SK-N-SH (cell line): ENCODE results near the gene ECE1. TPM values are rescaled to one million over a fixed set of nuclear protein-coding genes. Genes with fewer than 3 reads are reported as not detected.

Experiments
- CTCF ChIA-PET: fragments of 300-600, 350-600 bp; formaldehyde crosslinking; extraction: SDS; loops from one replicate; lab custom pipeline; 2021; lab: Yijun Ruan, JAX
- POLR2A ChIA-PET: fragments of 350-600 bp; sonication (Branson Sonifier 250); formaldehyde crosslinking; extraction: SDS; loops from one replicate; lab custom pipeline; 2020; ENCODE audit warnings: antibody characterized with exemption, inconsistent platforms; lab: Yijun Ruan, JAX
- DNase-seq: peaks from one replicate; pipeline ENCODE4 v3.0.0; 2012
- H2AFZ ChIP-seq: fragments of 200-600 bp; sonication (generic); 2 replicates; pipeline ENCODE4 v1.8.1; 2016; ENCODE audit warnings: antibody characterized with exemption, mild to moderate bottlenecking, low read depth
- H3F3A ChIP-seq: fragments of 200-600 bp; sonication (generic); replicated peaks from 2 replicates; pipeline ENCODE3; 2016; ENCODE audit warnings: antibody characterized with exemption, mild to moderate bottlenecking; ENCODE audit not compliant: insufficient read depth
- H3K27ac ChIP-seq, 2 experiments: fragments of 200-500 bp in 1 of 2; fragments of 200-600 bp in 1 of 2; sonication (Bioruptor generic) in 1 of 2; sonication (generic), shearing (Covaris generic) in 1 of 2; 2 replicates each; pipeline versions ENCODE4 v1.5.1 to v1.6.1; 2014 to 2016; ENCODE audit warnings: low read depth in 2 of 2, inconsistent platforms in 1 of 2, low read length in 1 of 2, mild to moderate bottlenecking in 1 of 2, mixed read lengths in 1 of 2
- H3K27me3 ChIP-seq: fragments of 200-600 bp; sonication (generic), shearing (Covaris generic); 2 replicates; pipeline ENCODE4 v1.6.1; 2016; ENCODE audit warnings: mixed run types; ENCODE audit not compliant: insufficient read depth
- H3K36me3 ChIP-seq, 2 experiments: fragments of 200-500 bp in 1 of 2; fragments of 200-600 bp in 1 of 2; sonication (Bioruptor generic) in 1 of 2; sonication (generic) in 1 of 2; replicated peaks in 1 of 2; 2 replicates each; pipeline versions ENCODE3 to v1.5.1; 2014 to 2016; ENCODE audit warnings: low read length in 1 of 2, mild to moderate bottlenecking in 1 of 2; ENCODE audit not compliant: insufficient read depth in 2 of 2, control insufficient read depth in 1 of 2
- H3K4me1 ChIP-seq, 2 experiments: fragments of 200-500 bp in 1 of 2; fragments of 200-600 bp in 1 of 2; sonication (Bioruptor generic) in 1 of 2; sonication (generic), shearing (Covaris generic) in 1 of 2; 2 replicates each; pipeline versions ENCODE4 v1.5.1 to v1.6.1; 2014 to 2016; ENCODE audit warnings: low read depth in 1 of 2, low read length in 1 of 2, mixed run types in 1 of 2; ENCODE audit not compliant: insufficient read depth in 2 of 2, control insufficient read depth in 1 of 2
- H3K4me2 ChIP-seq: fragments of 200-600 bp; sonication (generic), shearing (Covaris generic); 2 replicates; pipeline ENCODE4 v1.6.1; 2017; ENCODE audit warnings: mixed run types
- H3K4me3 ChIP-seq, 2 experiments: fragments of 200-500 bp in 1 of 2; fragments of 200-600 bp in 1 of 2; sonication (Bioruptor generic) in 1 of 2; sonication (generic), shearing (Covaris generic) in 1 of 2; 2 replicates each; pipeline versions ENCODE4 v1.5.1 to v1.8.1; 2014 to 2016; ENCODE audit warnings: low read depth in 2 of 2, inconsistent platforms in 1 of 2, low read length in 1 of 2, mild to moderate bottlenecking in 1 of 2, mixed read lengths in 1 of 2, moderate library complexity in 1 of 2
- H3K79me2 ChIP-seq: fragments of 200-600 bp; sonication (generic); 2 replicates; pipeline ENCODE4 v1.8.1; 2017; ENCODE audit warnings: mild to moderate bottlenecking; ENCODE audit not compliant: insufficient read depth
- H3K9ac ChIP-seq: fragments of 200-600 bp; sonication (generic); 2 replicates; pipeline ENCODE4 v1.6.1; 2017; ENCODE audit warnings: mixed run types
- H3K9me2 ChIP-seq: fragments of 200-600 bp; sonication (generic); 2 replicates; pipeline ENCODE4 v1.6.1; 2017; ENCODE audit warnings: mixed run types
- H3K9me3 ChIP-seq: fragments of 200-600 bp; sonication (generic); 2 replicates; pipeline ENCODE4 v1.6.1; 2017; ENCODE audit warnings: mixed run types, mild to moderate bottlenecking, moderate library complexity
- H4K20me1 ChIP-seq: fragments of 200-600 bp; sonication (generic); 2 replicates; pipeline ENCODE4 v1.6.1; 2017; ENCODE audit warnings: mild to moderate bottlenecking, mixed run types; ENCODE audit not compliant: insufficient read depth
- CHD2 ChIP-seq: fragments of 150-350 bp; IDR thresholded peaks from 2 replicates; pipeline ENCODE4 v1.6.1; 2018; ENCODE audit warnings: low read length; ENCODE audit not compliant: partially characterized antibody
- CTCF ChIP-seq: fragments of 200-600 bp; sonication (generic); IDR thresholded peaks from 2 replicates; pipeline ENCODE4 v1.6.1; 2017; ENCODE audit warnings: antibody characterized with exemption, mild to moderate bottlenecking, moderate library complexity
- EP300 ChIP-seq, 2 experiments: IDR thresholded peaks; 2 replicates each; pipeline versions ENCODE4 v1.4.0 to v1.6.1; 2012; ENCODE audit warnings: borderline replicate concordance in 1 of 2, low read depth in 1 of 2, low read length in 1 of 2
- EZH2phosphoT487 ChIP-seq: fragments of 200-600 bp; sonication (generic); IDR thresholded peaks from 2 replicates; pipeline ENCODE4 v1.6.1; 2017; ENCODE audit warnings: low read depth, mixed run types, mild to moderate bottlenecking, antibody characterized with exemption, moderate library complexity, borderline replicate concordance
- FOSL2 ChIP-seq: IDR thresholded peaks from 2 replicates; pipeline ENCODE4 v1.4.0; 2012; ENCODE audit warnings: low read depth, mild to moderate bottlenecking, moderate library complexity, borderline replicate concordance
- FOXM1 ChIP-seq: IDR thresholded peaks from 2 replicates; pipeline ENCODE4 v1.4.0; 2012; ENCODE audit warnings: low read depth, mild to moderate bottlenecking
- GABPA ChIP-seq: IDR thresholded peaks from 2 replicates; pipeline ENCODE4 v1.4.0; 2012; ENCODE audit warnings: low read depth, mild to moderate bottlenecking
- GATA2 ChIP-seq: sonication (generic); formaldehyde crosslinking; IDR thresholded peaks from 2 replicates; pipeline ENCODE4 v1.5.0; 2020; ENCODE audit warnings: mild to moderate bottlenecking, missing genetic modification reagents
- IRF3 ChIP-seq: fragments of 150-350 bp; IDR thresholded peaks from 2 replicates; pipeline ENCODE4 v1.6.1; 2016; ENCODE audit warnings: mild to moderate bottlenecking, low read depth, low read length
- MAX ChIP-seq: IDR thresholded peaks from 2 replicates; pipeline ENCODE4 v1.4.0; 2012; ENCODE audit warnings: low read depth
- MEF2A ChIP-seq: IDR thresholded peaks from 2 replicates; pipeline ENCODE4 v1.4.0; 2012; ENCODE audit warnings: low read depth, borderline replicate concordance
- MXI1 ChIP-seq: IDR thresholded peaks from 2 replicates; pipeline ENCODE4 v1.6.1; 2012; ENCODE audit warnings: mild to moderate bottlenecking, low read depth, low read length, improper control_type of control experiment
- PBX3 ChIP-seq: IDR thresholded peaks from 2 replicates; pipeline ENCODE4; 2012
- POLR2AphosphoS5 ChIP-seq: IDR thresholded peaks from 2 replicates; pipeline ENCODE4 v1.6.1; 2012; ENCODE audit warnings: low read depth, low read length
- RAD21 ChIP-seq: IDR thresholded peaks from 2 replicates; pipeline ENCODE4 v1.6.1; 2012; ENCODE audit warnings: mild to moderate bottlenecking, low read length
- RFX5 ChIP-seq: IDR thresholded peaks from 2 replicates; pipeline ENCODE4 v1.6.1; 2012; ENCODE audit warnings: mild to moderate bottlenecking, improper control_type of control experiment, low read length
- RXRA ChIP-seq: IDR thresholded peaks from 2 replicates; pipeline ENCODE4 v1.4.0; 2012; ENCODE audit warnings: low read depth, mild to moderate bottlenecking, borderline replicate concordance
- SIN3A ChIP-seq: IDR thresholded peaks from 2 replicates; pipeline ENCODE4 v1.6.1; 2012; ENCODE audit warnings: low read depth, mild to moderate bottlenecking, low read length, moderate library complexity, borderline replicate concordance
- SMC3 ChIP-seq: IDR thresholded peaks from 2 replicates; pipeline ENCODE4 v1.6.1; 2012; ENCODE audit warnings: low read depth, low read length, improper control_type of control experiment
- TCF12 ChIP-seq: IDR thresholded peaks from 2 replicates; pipeline ENCODE4 v1.4.0; 2012
- TEAD4 ChIP-seq: IDR thresholded peaks from 2 replicates; pipeline ENCODE4 v1.4.0; 2012; ENCODE audit warnings: mild to moderate bottlenecking, borderline replicate concordance; ENCODE audit not compliant: insufficient read depth
- ZBTB33 ChIP-seq: IDR thresholded peaks from 2 replicates; pipeline ENCODE4 v1.4.0; 2012; ENCODE audit warnings: low read depth, borderline replicate concordance
- WGBS: methylation state at CpG from one replicate; pipeline ENCODE4 v1.1.6; 2017; ENCODE audit warnings: low lambda C conversion rate; 5-methylcytosine and 5-hydroxymethylcytosine counted together
- polyA plus RNA-seq, 3 experiments: library from polyadenylated mRNA; depleted of rRNA; stranded (reverse); fragments of >200 nt; gene quantifications; 2 replicates each; pipeline ENCODE4 v1.2.3, GENCODE V29; 2012

Gene ECE1
- polyA plus RNA-seq, 1 of the 3 experiments (the other 2 are of a cell fraction): 96.6 TPM

- TF ChIP-seq EZH2phosphoT487 (no peak), FOXM1 (no peak), MXI1 (no peak), CHD2 (no peak), TEAD4 (no peak), TCF12 (no peak), SMC3 (no peak), IRF3 (no peak), CTCF (no peak)
Measured at GRCh38 chr1:21255943-21256320, 34.3 kb downstream of the ECE1 start (continued).

GRCh38 chr1:21255284-21255942, 34.9 kb downstream of the ECE1 start:
- H3K9me3 ChIP-seq: no peaks in the 10 kb centered on the region
- ChIA-PET POLR2A (interaction anchor here (0.9 to 2.4 kb wide), 10 partner anchors 19 to 113 kb away, joined by 3 to 18 read pairs (median 6); no protein-coding TSS in a partner anchor), CTCF (interaction anchor here (0.6 to 9.8 kb wide), 58 partner anchors 9 to 768 kb away, joined by 3 to 253 read pairs (median 6); partner anchors contain the start of gene ALPL)
- H3K27ac ChIP-seq: peak overlapping the region; percentile 56 to 98; a peak in 2 of 4 replicates
- no peak overlapping the region; a peak in 1 of 4 replicates for H3K4me3 ChIP-seq
- peaks cover 3% of the 10 kb centered on the region for H3F3A ChIP-seq
- WGBS: 56% methylated on average over 11 of the region's 11 CpGs
- H3K79me2 ChIP-seq: no peaks in the 10 kb centered on the region
- no peak overlapping the region for H2AFZ ChIP-seq
- H3K27me3 ChIP-seq: no peaks in the 10 kb centered on the region
- H3K9ac ChIP-seq: no peak overlapping the region
- peak; percentile 83 for DNase-seq
- H4K20me1 ChIP-seq: no peaks in the 10 kb centered on the region
- no peak overlapping the region for H3K4me2 ChIP-seq
- H3K4me1 ChIP-seq: peaks cover 8 to 37% of the 10 kb centered on the region in 2 experiments; a peak in 2 of 4 replicates
- no peaks in the 10 kb centered on the region for H3K9me2 ChIP-seq
- peaks cover 3 to 24% of the 10 kb centered on the region in 2 experiments for H3K36me3 ChIP-seq
- TF ChIP-seq RAD21 (peak; percentile 99), CTCF (peak; percentile 86), EP300 (IDR thresholded peaks at IDR 0.05; ENCODE audit: borderline replicate concordance in 1 of 2, low read depth in 1 of 2, low read length in 1 of 2) (peak in 1 of 2 experiments; percentile 26; a peak in 1 of 4 replicates), POLR2AphosphoS5 (no peak), ZBTB33 (no peak), PBX3 (no peak), GABPA (no peak), TCF12 (no peak), FOSL2 (no peak), MAX (no peak), SMC3 (peak; percentile 99), MEF2A (no peak), GATA2 (no peak), SIN3A (no peak), RFX5 (peak; percentile 69; the same call in 1 of the 2 replicates), RXRA (no peak)
